ENCODE results near the gene MSI2.

GRCh38 chr17:57403236-57403635, 146.9 kb downstream of the MSI2 start:
- TF ChIP-seq MAX (IDR thresholded peaks at IDR 0.05; ENCODE audit: insufficient read depth, insufficient read length) (no peak), POLR2A (IDR thresholded peaks at IDR 0.05; ENCODE audit: low read depth, low read length) (no peak)
- TF ChIP-seq, protein P1, sequence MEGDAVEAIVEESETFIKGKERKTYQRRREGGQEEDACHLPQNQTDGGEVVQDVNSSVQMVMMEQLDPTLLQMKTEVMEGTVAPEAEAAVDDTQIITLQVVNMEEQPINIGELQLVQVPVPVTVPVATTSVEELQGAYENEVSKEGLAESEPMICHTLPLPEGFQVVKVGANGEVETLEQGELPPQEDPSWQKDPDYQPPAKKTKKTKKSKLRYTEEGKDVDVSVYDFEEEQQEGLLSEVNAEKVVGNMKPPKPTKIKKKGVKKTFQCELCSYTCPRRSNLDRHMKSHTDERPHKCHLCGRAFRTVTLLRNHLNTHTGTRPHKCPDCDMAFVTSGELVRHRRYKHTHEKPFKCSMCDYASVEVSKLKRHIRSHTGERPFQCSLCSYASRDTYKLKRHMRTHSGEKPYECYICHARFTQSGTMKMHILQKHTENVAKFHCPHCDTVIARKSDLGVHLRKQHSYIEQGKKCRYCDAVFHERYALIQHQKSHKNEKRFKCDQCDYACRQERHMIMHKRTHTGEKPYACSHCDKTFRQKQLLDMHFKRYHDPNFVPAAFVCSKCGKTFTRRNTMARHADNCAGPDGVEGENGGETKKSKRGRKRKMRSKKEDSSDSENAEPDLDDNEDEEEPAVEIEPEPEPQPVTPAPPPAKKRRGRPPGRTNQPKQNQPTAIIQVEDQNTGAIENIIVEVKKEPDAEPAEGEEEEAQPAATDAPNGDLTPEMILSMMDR (IDR thresholded peaks at IDR 0.05; ENCODE audit: extremely low read depth in 1 of 2, insufficient read depth in 1 of 2, low read depth in 1 of 2, low read length in 2 of 2), result no peak

Measured in endothelial cell of umbilical vein (primary cell).